ENCODE data around the gene DYNLT5.

DNA sequence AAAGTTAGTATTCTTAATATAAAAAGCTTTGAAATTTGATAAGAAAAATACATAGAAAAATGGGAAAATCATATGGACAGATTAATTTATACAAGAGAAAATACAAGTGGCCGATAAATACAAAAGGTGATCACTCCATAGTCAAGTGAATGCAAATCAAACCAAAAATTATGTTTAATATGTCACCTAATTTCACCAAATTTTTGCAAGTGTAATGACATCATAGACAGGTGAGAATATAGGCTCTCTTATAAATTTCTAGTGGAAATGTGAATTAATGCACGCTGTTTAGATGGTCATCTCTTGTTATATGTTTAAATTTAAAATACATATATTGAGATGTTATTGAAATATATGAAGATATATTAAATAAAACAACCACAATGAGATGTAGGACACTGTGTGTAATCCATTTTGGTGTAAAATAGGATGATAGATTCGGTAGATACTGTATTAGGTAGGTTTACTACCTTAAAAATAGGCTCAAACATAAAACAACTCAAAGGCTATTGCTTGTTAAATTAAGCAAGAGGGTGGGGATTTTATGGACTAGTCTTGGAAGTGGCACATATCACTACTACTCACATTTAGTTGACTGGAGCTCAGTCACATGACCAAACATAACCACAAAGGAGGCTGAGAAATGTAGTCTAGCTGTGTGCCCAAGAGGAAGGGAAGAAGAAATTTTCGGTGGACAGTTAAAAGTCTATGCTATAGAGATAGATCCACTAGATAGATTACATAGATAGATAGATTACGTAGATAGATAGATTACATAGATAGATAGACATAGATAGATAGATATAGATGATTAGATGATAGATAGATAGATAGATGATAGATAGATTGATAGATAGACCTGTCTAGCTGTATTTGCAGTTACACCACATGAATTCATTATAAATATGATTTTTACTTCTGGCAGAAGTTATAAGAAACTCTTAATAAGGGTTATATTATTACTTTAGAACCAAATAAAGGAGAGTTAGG is 39.7 kb downstream of the DYNLT5 start:
- TF ChIP-seq EP300 (IDR thresholded peaks at IDR 0.05; ENCODE audit: borderline replicate concordance in 1 of 2, low read depth in 1 of 2, low read length in 1 of 2) (no peak), RXRA (IDR thresholded peaks at IDR 0.05; ENCODE audit: borderline replicate concordance, low read depth) (no peak), EZH2phosphoT487 (IDR thresholded peaks at IDR 0.05; ENCODE audit: borderline replicate concordance, low read depth) (no peak), RAD21 (IDR thresholded peaks at IDR 0.05; ENCODE audit: low read length) (no peak), RFX5 (IDR thresholded peaks at IDR 0.05; ENCODE audit: low read length) (no peak)
- TF ChIP-seq, protein P1, sequence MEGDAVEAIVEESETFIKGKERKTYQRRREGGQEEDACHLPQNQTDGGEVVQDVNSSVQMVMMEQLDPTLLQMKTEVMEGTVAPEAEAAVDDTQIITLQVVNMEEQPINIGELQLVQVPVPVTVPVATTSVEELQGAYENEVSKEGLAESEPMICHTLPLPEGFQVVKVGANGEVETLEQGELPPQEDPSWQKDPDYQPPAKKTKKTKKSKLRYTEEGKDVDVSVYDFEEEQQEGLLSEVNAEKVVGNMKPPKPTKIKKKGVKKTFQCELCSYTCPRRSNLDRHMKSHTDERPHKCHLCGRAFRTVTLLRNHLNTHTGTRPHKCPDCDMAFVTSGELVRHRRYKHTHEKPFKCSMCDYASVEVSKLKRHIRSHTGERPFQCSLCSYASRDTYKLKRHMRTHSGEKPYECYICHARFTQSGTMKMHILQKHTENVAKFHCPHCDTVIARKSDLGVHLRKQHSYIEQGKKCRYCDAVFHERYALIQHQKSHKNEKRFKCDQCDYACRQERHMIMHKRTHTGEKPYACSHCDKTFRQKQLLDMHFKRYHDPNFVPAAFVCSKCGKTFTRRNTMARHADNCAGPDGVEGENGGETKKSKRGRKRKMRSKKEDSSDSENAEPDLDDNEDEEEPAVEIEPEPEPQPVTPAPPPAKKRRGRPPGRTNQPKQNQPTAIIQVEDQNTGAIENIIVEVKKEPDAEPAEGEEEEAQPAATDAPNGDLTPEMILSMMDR (IDR thresholded peaks at IDR 0.05): no peak
- TF ChIP-seq, protein P2, sequence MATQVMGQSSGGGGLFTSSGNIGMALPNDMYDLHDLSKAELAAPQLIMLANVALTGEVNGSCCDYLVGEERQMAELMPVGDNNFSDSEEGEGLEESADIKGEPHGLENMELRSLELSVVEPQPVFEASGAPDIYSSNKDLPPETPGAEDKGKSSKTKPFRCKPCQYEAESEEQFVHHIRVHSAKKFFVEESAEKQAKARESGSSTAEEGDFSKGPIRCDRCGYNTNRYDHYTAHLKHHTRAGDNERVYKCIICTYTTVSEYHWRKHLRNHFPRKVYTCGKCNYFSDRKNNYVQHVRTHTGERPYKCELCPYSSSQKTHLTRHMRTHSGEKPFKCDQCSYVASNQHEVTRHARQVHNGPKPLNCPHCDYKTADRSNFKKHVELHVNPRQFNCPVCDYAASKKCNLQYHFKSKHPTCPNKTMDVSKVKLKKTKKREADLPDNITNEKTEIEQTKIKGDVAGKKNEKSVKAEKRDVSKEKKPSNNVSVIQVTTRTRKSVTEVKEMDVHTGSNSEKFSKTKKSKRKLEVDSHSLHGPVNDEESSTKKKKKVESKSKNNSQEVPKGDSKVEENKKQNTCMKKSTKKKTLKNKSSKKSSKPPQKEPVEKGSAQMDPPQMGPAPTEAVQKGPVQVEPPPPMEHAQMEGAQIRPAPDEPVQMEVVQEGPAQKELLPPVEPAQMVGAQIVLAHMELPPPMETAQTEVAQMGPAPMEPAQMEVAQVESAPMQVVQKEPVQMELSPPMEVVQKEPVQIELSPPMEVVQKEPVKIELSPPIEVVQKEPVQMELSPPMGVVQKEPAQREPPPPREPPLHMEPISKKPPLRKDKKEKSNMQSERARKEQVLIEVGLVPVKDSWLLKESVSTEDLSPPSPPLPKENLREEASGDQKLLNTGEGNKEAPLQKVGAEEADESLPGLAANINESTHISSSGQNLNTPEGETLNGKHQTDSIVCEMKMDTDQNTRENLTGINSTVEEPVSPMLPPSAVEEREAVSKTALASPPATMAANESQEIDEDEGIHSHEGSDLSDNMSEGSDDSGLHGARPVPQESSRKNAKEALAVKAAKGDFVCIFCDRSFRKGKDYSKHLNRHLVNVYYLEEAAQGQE (IDR thresholded peaks at IDR 0.05; ENCODE audit: low read depth, low read length): no peak
- TF ChIP-seq, protein P3, sequence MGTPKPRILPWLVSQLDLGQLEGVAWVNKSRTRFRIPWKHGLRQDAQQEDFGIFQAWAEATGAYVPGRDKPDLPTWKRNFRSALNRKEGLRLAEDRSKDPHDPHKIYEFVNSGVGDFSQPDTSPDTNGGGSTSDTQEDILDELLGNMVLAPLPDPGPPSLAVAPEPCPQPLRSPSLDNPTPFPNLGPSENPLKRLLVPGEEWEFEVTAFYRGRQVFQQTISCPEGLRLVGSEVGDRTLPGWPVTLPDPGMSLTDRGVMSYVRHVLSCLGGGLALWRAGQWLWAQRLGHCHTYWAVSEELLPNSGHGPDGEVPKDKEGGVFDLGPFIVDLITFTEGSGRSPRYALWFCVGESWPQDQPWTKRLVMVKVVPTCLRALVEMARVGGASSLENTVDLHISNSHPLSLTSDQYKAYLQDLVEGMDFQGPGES (IDR thresholded peaks at IDR 0.05; ENCODE audit: low read depth, low read length): no peak
